HCT116 (cell line): ENCODE measurements around the gene SNX20.
A peak's percentile ranks its signal among the peaks of the same experiment; 100 is the strongest.

Source experiments
- CEBPB ChIP-seq: IDR thresholded peaks from 2 replicates; pipeline ENCODE4 v1.6.1; 2012; ENCODE audit warnings: low read depth
- EZH2 ChIP-seq: fragments of 200-600 bp; sonication (generic); IDR thresholded peaks from 2 replicates; pipeline ENCODE4 v1.6.1; 2017; ENCODE audit warnings: antibody characterized with exemption, mixed run types
- POLR2A ChIP-seq: IDR thresholded peaks from 2 replicates; pipeline ENCODE4 v1.7.0; 2011; ENCODE audit warnings: borderline replicate concordance; ENCODE audit not compliant: insufficient read depth, insufficient read length; ENCODE audit errors: extremely low read depth
- POLR2AphosphoS5 ChIP-seq: IDR thresholded peaks from 2 replicates; pipeline ENCODE4 v1.6.1; 2011; ENCODE audit warnings: mild to moderate bottlenecking, low read depth, low read length, moderate library complexity
- RAD21 ChIP-seq: IDR thresholded peaks from 2 replicates; pipeline ENCODE4 v1.6.1; 2012; ENCODE audit warnings: low read depth, mild to moderate bottlenecking
- TCF7L2 ChIP-seq: IDR thresholded peaks from 2 replicates; pipeline ENCODE4 v1.7.0; 2011; ENCODE audit warnings: borderline replicate concordance, inconsistent platforms; ENCODE audit not compliant: insufficient read depth, insufficient read length; ENCODE audit errors: extremely low read depth
- ZNF274 ChIP-seq: fragments of 200-500 bp; sonication (Bioruptor generic); IDR thresholded peaks from 2 replicates; pipeline ENCODE4 v1.6.1; 2014; ENCODE audit warnings: mild to moderate bottlenecking, low read depth, low read length, inconsistent platforms
- TF ChIP-seq, protein P1 (sequence below), 3 experiments: fragments of 200-600 bp in 1 of 3; sonication (generic) in 1 of 3; IDR thresholded peaks in 2 of 3; conservative IDR thresholded peaks in 1 of 3; 2 replicates each; pipeline ENCODE4 v1.5.1; 2012 to 2017; ENCODE audit warnings: low read depth in 2 of 3, low read length in 2 of 3, antibody characterized with exemption in 1 of 3, borderline replicate concordance in 1 of 3, control low read depth in 1 of 3, mild to moderate bottlenecking in 1 of 3, mixed read lengths in 1 of 3, mixed run types in 1 of 3, moderate library complexity in 1 of 3; ENCODE audit not compliant: insufficient read depth in 1 of 3
- TF ChIP-seq, protein P2 (sequence below): IDR thresholded peaks from 2 replicates; pipeline ENCODE4 v1.6.1; 2012

DNA sequence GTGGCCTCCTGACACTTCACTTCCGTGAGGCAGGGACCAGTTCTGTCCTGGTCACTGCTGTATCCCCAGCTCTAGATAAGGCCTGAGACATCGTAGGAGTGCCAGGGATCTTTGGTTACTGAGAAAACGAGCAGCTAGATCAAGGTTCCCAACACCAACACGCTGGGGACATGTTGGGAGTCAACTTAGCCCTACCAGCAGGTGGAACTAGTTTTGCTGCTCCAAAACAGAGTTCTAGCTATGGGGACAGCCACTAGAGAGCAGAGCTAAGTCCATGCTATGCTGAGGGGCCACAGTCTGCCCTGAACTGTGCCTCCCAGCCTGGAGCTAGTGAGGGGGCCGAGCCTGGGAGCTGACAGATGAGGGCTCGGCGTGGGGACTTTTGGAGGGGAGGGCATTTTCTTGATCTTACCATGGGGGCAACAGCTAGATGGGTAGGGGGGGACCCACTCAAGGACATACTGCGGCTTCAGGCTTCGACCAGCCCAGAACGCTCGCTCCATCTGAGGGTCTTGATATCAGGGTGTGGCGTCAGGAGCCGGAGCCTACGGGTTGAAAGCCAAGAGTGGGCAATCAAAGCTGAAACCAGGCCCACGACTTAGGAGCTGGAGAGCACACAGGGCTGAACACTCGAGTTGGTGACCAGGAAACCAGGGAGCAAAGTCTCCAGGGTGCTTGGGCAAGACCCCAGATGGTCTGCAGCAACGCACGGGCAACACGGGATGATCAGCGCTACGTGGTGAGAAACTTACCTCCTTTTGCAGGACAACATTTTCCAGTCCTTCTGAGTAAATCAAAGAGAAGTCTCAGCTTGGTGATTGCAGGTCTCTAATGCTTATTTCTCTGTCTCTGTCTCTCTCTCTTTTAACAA, 13.4 kb downstream of the SNX20 start:
- TF ChIP-seq ZNF274 (no peak), POLR2A (no peak), EZH2 (no peak), POLR2AphosphoS5 (no peak), TCF7L2 (no peak), CEBPB (no peak), RAD21 (no peak)
- TF ChIP-seq, protein P1, sequence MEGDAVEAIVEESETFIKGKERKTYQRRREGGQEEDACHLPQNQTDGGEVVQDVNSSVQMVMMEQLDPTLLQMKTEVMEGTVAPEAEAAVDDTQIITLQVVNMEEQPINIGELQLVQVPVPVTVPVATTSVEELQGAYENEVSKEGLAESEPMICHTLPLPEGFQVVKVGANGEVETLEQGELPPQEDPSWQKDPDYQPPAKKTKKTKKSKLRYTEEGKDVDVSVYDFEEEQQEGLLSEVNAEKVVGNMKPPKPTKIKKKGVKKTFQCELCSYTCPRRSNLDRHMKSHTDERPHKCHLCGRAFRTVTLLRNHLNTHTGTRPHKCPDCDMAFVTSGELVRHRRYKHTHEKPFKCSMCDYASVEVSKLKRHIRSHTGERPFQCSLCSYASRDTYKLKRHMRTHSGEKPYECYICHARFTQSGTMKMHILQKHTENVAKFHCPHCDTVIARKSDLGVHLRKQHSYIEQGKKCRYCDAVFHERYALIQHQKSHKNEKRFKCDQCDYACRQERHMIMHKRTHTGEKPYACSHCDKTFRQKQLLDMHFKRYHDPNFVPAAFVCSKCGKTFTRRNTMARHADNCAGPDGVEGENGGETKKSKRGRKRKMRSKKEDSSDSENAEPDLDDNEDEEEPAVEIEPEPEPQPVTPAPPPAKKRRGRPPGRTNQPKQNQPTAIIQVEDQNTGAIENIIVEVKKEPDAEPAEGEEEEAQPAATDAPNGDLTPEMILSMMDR (IDR thresholded peaks at IDR 0.05 in 2 of 3, conservative IDR thresholded peaks at IDR 0.05 in 1 of 3; ENCODE audit: borderline replicate concordance in 1 of 3, insufficient read depth in 1 of 3, low read depth in 2 of 3, low read length in 2 of 3) = peak in 1 of 3 experiments; percentile 52; a peak in 1 of 6 replicates
- TF ChIP-seq, protein P2, sequence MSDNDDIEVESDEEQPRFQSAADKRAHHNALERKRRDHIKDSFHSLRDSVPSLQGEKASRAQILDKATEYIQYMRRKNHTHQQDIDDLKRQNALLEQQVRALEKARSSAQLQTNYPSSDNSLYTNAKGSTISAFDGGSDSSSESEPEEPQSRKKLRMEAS = no peak
